Osteoblast (primary cell): Measurements from ENCODE around the gene GLT1D1. TPM values are rescaled to one million over a fixed set of nuclear protein-coding genes. Genes with fewer than 3 reads are reported as not detected.
"Not testable (repeated sequence)": the region's sequence is repeated elsewhere in the genome, so short reads cannot be mapped to it uniquely, and the experiment has no call there.

ENCODE experiments used
- DNase-seq: peaks from one replicate; pipeline ENCODE4 v3.0.0; 2011; ENCODE audit warnings: low spot score, mixed read lengths; ENCODE audit not compliant: insufficient read length; ENCODE audit errors: missing footprints
- H2AFZ ChIP-seq: 2 replicates; pipeline ENCODE4 v1.6.0; 2011; ENCODE audit warnings: mild to moderate bottlenecking, low read length
- H3K27ac ChIP-seq: 2 replicates; pipeline ENCODE4 v1.5.1; 2011; ENCODE audit warnings: mild to moderate bottlenecking, low read depth, low read length, moderate library complexity
- H3K27me3 ChIP-seq: 2 replicates; pipeline ENCODE4 v1.6.0; 2012; ENCODE audit warnings: mild to moderate bottlenecking, control low read depth, inconsistent platforms, low read length, moderate library complexity; ENCODE audit not compliant: insufficient read depth
- H3K36me3 ChIP-seq: 2 replicates; pipeline ENCODE4 v1.5.1; 2011; ENCODE audit warnings: mild to moderate bottlenecking, low read length, control low read depth, moderate library complexity; ENCODE audit not compliant: insufficient read depth
- H3K4me1 ChIP-seq: 2 replicates; pipeline ENCODE4 v1.5.1; 2011; ENCODE audit warnings: mild to moderate bottlenecking, low read length, control low read depth, moderate library complexity; ENCODE audit not compliant: insufficient read depth
- H3K4me2 ChIP-seq: 2 replicates; pipeline ENCODE4 v1.6.0; 2011; ENCODE audit warnings: mild to moderate bottlenecking, low read length; ENCODE audit not compliant: insufficient read depth
- H3K4me3 ChIP-seq: fragments of 200-600 bp; sonication (generic); 3 replicates; pipeline ENCODE4 v1.5.1; 2012; ENCODE audit warnings: mild to moderate bottlenecking, low read length, inconsistent platforms; ENCODE audit not compliant: insufficient read depth
- H3K79me2 ChIP-seq: 2 replicates; pipeline ENCODE4 v1.6.0; 2012; ENCODE audit warnings: mild to moderate bottlenecking, low read length, control low read depth, inconsistent platforms; ENCODE audit not compliant: insufficient read depth
- H3K9me3 ChIP-seq: 2 replicates; pipeline ENCODE4 v1.5.1; 2011; ENCODE audit warnings: low read depth, low read length, control low read depth
- H4K20me1 ChIP-seq: 2 replicates; pipeline ENCODE4 v1.6.0; 2012; ENCODE audit warnings: mild to moderate bottlenecking, low read length, control low read depth; ENCODE audit not compliant: insufficient read depth
- CTCF ChIP-seq: IDR thresholded peaks from 2 replicates; pipeline ENCODE4 v1.5.1; 2011; ENCODE audit warnings: mild to moderate bottlenecking, low read depth, low read length, moderate library complexity; ENCODE audit errors: extremely low read depth
- total RNA-seq: library from RNA; depleted of rRNA; stranded (reverse); fragments of >200 nt; gene quantifications from 2 replicates; pipeline ENCODE4 v1.2.3, GENCODE V29; 2012

GLT1D1 gene
- not detected in 2 replicates for total RNA-seq

DNA sequence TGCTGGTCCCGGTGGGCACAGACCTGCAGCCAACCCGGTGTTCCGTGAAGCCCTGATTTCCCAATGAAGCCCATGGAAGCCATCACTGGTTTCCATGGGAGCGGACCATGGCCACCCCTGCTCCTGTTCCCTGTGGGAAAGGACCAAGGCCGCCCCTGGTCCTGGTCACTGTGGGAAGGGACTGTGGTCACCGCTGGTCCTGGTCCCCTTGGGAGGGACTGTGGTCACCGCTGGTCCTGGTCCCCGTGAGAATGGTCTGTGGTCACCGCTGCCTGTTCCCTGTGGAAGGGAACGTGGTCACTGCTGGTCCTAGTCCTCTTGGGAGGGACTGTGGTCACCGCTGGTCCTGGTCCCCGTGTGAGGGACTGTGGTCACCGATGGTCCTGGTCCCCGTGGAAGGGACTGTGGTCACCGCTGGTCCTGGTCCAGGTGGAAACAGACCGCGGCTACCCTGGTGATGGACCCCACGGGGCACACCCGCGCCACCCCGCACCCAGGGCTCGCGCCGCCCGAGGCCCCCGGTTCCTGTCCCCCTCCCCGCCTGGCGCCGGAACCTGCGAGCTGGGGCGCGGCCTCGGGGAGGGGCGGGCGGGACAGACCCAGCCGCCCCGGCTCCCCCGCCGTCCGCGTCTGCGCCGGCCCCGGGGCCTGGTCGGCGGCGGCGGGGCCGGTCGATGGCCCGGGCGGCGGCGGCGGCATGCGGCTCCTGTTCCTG lies at the start of gene GLT1D1:
Gene GLT1D1 (plus strand): TSS at position 594 of the 715 bp plus-strand sequence. CDS start 104 bp downstream, at position 698.
- TF ChIP-seq CTCF: no peak
- Histone ChIP-seq H3K4me2 (no peak within 1 kb of the TSS), H3K4me3 (no peak within 1 kb of the TSS), H3K36me3 (no peaks in the 10 kb centered on the region), H2AFZ (no peak within 1 kb of the TSS), H3K4me1 (no peaks in the 10 kb centered on the region), H3K27ac (no peak within 1 kb of the TSS), H3K79me2 (no peaks in the 10 kb centered on the region), H4K20me1 (no peaks in the 10 kb centered on the region), H3K27me3 (no peaks in the 10 kb centered on the region), H3K9me3 (no peaks in the 10 kb centered on the region)
- DNase-seq: no peak

GRCh38 chr12:128803788-128804187 lies 49.5 kb upstream of the GLT1D1 start:
- no peak for TF ChIP-seq CTCF
- Histone ChIP-seq H3K4me2 (no peak overlapping the region), H3K79me2 (peaks cover 48% of the 10 kb centered on the region), H3K27me3 (no peaks in the 10 kb centered on the region), H3K36me3 (peaks cover 34% of the 10 kb centered on the region), H3K9me3 (no peaks in the 10 kb centered on the region), H2AFZ (no peak overlapping the region), H3K4me3 (no peak overlapping the region), H4K20me1 (peaks cover 16% of the 10 kb centered on the region), H3K4me1 (peaks cover 14% of the 10 kb centered on the region), H3K27ac (no peak overlapping the region)
- no peak for DNase-seq

- DNase-seq: no peak
- Histone ChIP-seq H2AFZ (no peak overlapping the region), H3K4me3 (no peak overlapping the region), H3K9me3 (no peaks in the 10 kb centered on the region), H3K27me3 (no peaks in the 10 kb centered on the region), H4K20me1 (peaks cover 16% of the 10 kb centered on the region), H3K4me1 (peaks cover 14% of the 10 kb centered on the region), H3K4me2 (no peak overlapping the region), H3K79me2 (peaks cover 57% of the 10 kb centered on the region), H3K27ac (no peak overlapping the region), H3K36me3 (peaks cover 38% of the 10 kb centered on the region)
- no peak for TF ChIP-seq CTCF
Observed at GRCh38 chr12:128804762-128805161, 48.5 kb upstream of the GLT1D1 start.

DNA sequence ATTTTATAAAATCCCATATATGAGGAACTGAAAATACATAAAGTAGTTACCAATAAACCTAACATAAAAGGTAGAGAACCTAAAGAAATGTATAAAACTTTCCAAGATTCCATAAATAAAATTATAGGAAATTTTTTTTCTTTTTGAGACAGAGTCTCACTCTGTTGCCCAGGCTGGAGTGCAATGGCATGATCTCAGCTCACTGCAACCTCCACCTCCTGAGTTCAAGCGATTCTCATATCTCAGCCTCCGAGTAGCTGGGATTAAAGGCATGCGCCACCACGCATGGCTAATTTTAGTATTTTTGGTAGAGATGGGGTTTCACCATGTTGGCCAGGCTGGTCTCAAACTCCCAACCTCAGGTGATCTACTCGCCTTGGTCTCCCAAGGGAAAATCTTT lies 47.9 kb upstream of the GLT1D1 start:
- H3K27ac ChIP-seq, H3K27me3 ChIP-seq, H3K4me2 ChIP-seq, DNase-seq, H2AFZ ChIP-seq, H3K4me3 ChIP-seq, H3K9me3 ChIP-seq: not testable (repeated sequence)
- H4K20me1 ChIP-seq: peaks cover 13% of the 10 kb centered on the region
- peaks cover 60% of the 10 kb centered on the region for H3K79me2 ChIP-seq
- H3K4me1 ChIP-seq: peaks cover 21% of the 10 kb centered on the region
- peaks cover 37% of the 10 kb centered on the region for H3K36me3 ChIP-seq
